H1 (cell line): Measurements from ENCODE around the gene GNG12.

Experiments used
- ASH2L ChIP-seq: fragments of 200-600, 300-600 bp; sonication (generic); IDR thresholded peaks from one replicate; pipeline ENCODE4 v1.7.1; 2017; ENCODE audit warnings: low read length
- ATF2 ChIP-seq: IDR thresholded peaks from 2 replicates; pipeline ENCODE4 v1.6.1; 2012; ENCODE audit warnings: low read length, inconsistent platforms
- CTCF ChIP-seq, 3 experiments: IDR thresholded peaks; 1 replicate in 2 of 3; 2 replicates in 1 of 3; pipeline versions ENCODE4 v1.5.1 to v1.6.1; 2011; ENCODE audit warnings: low read length in 3 of 3, mild to moderate bottlenecking in 3 of 3, inconsistent platforms in 2 of 3, low read depth in 1 of 3, moderate library complexity in 1 of 3; ENCODE audit not compliant: insufficient read depth in 1 of 3; ENCODE audit errors: control extremely low read depth in 1 of 3
- EZH2 ChIP-seq: fragments of 200-600 bp; sonication (generic); IDR thresholded peaks from 2 replicates; pipeline ENCODE4 v1.7.1; 2012; ENCODE audit warnings: low read depth, mild to moderate bottlenecking, moderate library complexity, low read length, inconsistent platforms; ENCODE audit not compliant: severe bottlenecking
- GABPA ChIP-seq: IDR thresholded peaks from 2 replicates; pipeline ENCODE4 v1.6.1; 2011; ENCODE audit warnings: mild to moderate bottlenecking, low read length, moderate library complexity, borderline replicate concordance; ENCODE audit not compliant: insufficient read depth
- POLR2A ChIP-seq, 2 experiments: IDR thresholded peaks; 1 replicate in 1 of 2; 2 replicates in 1 of 2; pipeline ENCODE4 v1.6.1; 2011; ENCODE audit warnings: low read depth in 2 of 2, low read length in 2 of 2, mild to moderate bottlenecking in 2 of 2; ENCODE audit errors: control extremely low read depth in 1 of 2
- POLR2AphosphoS5 ChIP-seq: IDR thresholded peaks from 2 replicates; pipeline ENCODE4 v1.6.1; 2011; ENCODE audit warnings: low read depth, low read length
- TEAD4 ChIP-seq: IDR thresholded peaks from 2 replicates; pipeline ENCODE4 v1.6.1; 2012; ENCODE audit warnings: low read depth, low read length, inconsistent platforms, mixed read lengths
- YY1 ChIP-seq: IDR thresholded peaks from 2 replicates; pipeline ENCODE4 v1.6.1; 2011; ENCODE audit warnings: low read depth, mild to moderate bottlenecking, low read length
- ZNF274 ChIP-seq: IDR thresholded peaks from 2 replicates; pipeline ENCODE4 v1.7.0; 2012; ENCODE audit warnings: low read length, borderline replicate concordance; ENCODE audit errors: extremely low read depth

GRCh38 chr1:67754526-67754920, 78.7 kb downstream of the GNG12 start:
- TF ChIP-seq POLR2A (IDR thresholded peaks at IDR 0.05; ENCODE audit: control extremely low read depth in 1 of 2, low read depth in 2 of 2, low read length in 2 of 2) (no peak), POLR2AphosphoS5 (no peak), EZH2 (no peak), GABPA (no peak), CTCF (IDR thresholded peaks at IDR 0.05; ENCODE audit: control extremely low read depth in 1 of 3, insufficient read depth in 1 of 3, low read depth in 1 of 3, low read length in 3 of 3) (no peak), ZNF274 (no peak), ATF2 (no peak), TEAD4 (no peak), ASH2L (no peak), YY1 (no peak)
